HCT116 (cell line): ENCODE data around the gene STK32B. TPM values are rescaled to one million over a fixed set of nuclear protein-coding genes. Genes with fewer than 3 reads are reported as not detected.

ENCODE experiments used
- ATAC-seq: fragments of 200-7000 bp; cut with Tn5 transposase; 2 replicates; pipeline ENCODE4 v1.9.1; 2020; ENCODE audit warnings: mild to moderate bottlenecking, moderate library complexity
- BruUV-seq: library from RNA; stranded (reverse); fragments of 400-500 nt; replicated peaks from 2 replicates; lab custom pipeline; 2021; lab: Mats Ljungman, UMichigan
- CTCF ChIA-PET: fragments of 300-600 bp; sonication (Branson Sonifier 250); formaldehyde crosslinking; loops from one replicate; lab custom pipeline; 2021; ENCODE audit warnings: antibody characterized with exemption; lab: Charles Lee
- POLR2A ChIA-PET: fragments of 300-600, 350-600 bp; sonication (Branson Sonifier 250); formaldehyde crosslinking; loops from one replicate; lab custom pipeline; 2021; ENCODE audit warnings: antibody characterized with exemption; lab: Charles Lee
- RAD21 ChIA-PET, 2 experiments: fragments of 300-600 bp; sonication (Branson Sonifier 250); formaldehyde crosslinking; loops; one replicate each; lab custom pipeline; 2023; ENCODE audit warnings: low total read pairs in 2 of 2; ENCODE audit not compliant: uncharacterized antibody in 2 of 2, unreplicated experiment in 2 of 2, low non-redundant PET in 1 of 2; lab: Charles Lee
- DNase-seq: peaks from one replicate; pipeline ENCODE4 v3.0.0-alpha.2; 2010; ENCODE audit warnings: low read depth, low spot score
- H2AFZ ChIP-seq: fragments of 200-600 bp; shearing (Covaris generic), sonication (generic); 2 replicates; pipeline ENCODE4 v1.6.1; 2017; ENCODE audit warnings: low read depth, mixed run types, mixed read lengths, antibody characterized with exemption, low read length; ENCODE audit not compliant: poor library complexity, severe bottlenecking
- H3K27ac ChIP-seq: 2 replicates; pipeline ENCODE4 v1.5.1; 2012; ENCODE audit warnings: low read depth, low read length
- H3K27me3 ChIP-seq: fragments of 200-600 bp; sonication (generic); 2 replicates; pipeline ENCODE4 v1.6.1; 2016; ENCODE audit warnings: mixed run types, low read length, mixed read lengths; ENCODE audit not compliant: insufficient read depth
- H3K36me3 ChIP-seq, 2 experiments: fragments of 200-500 bp in 1 of 2; fragments of 200-600 bp in 1 of 2; sonication (Bioruptor generic) in 1 of 2; sonication (generic) in 1 of 2; 2 replicates each; pipeline versions ENCODE4 v1.5.1 to v1.6.1; 2014 to 2016; ENCODE audit warnings: low read length in 2 of 2, inconsistent platforms in 1 of 2, mixed read lengths in 1 of 2, mixed run types in 1 of 2; ENCODE audit not compliant: insufficient read depth in 2 of 2, control insufficient read depth in 1 of 2
- H3K4me1 ChIP-seq, 2 experiments: fragments of 200-600 bp in 1 of 2; sonication (generic) in 1 of 2; 2 replicates each; pipeline versions ENCODE4 v1.5.1 to v1.6.1; 2012 to 2017; ENCODE audit warnings: low read length in 2 of 2, inconsistent platforms in 1 of 2, mild to moderate bottlenecking in 1 of 2, mixed read lengths in 1 of 2, mixed run types in 1 of 2, moderate library complexity in 1 of 2; ENCODE audit not compliant: insufficient read depth in 2 of 2, control insufficient read depth in 1 of 2
- H3K4me2 ChIP-seq: fragments of 200-600 bp; sonication (generic); 2 replicates; pipeline ENCODE4 v1.6.1; 2017; ENCODE audit warnings: mixed run types, low read length, mixed read lengths
- H3K4me3 ChIP-seq, 2 experiments: fragments of 200-600 bp in 1 of 2; sonication (generic) in 1 of 2; replicated peaks in 1 of 2; 2 replicates each; pipeline ENCODE4 v1.5.1; 2011 to 2016; ENCODE audit warnings: low read length in 2 of 2, control low read depth in 1 of 2, low read depth in 1 of 2, mild to moderate bottlenecking in 1 of 2, mixed read lengths in 1 of 2, mixed run types in 1 of 2
- H3K79me2 ChIP-seq: fragments of 200-600 bp; sonication (generic); 2 replicates; pipeline ENCODE4 v1.6.1; 2017; ENCODE audit warnings: mild to moderate bottlenecking, mixed run types, low read length, moderate library complexity, mixed read lengths; ENCODE audit not compliant: insufficient read depth
- H3K9ac ChIP-seq: fragments of 200-600 bp; sonication (generic); 2 replicates; pipeline ENCODE4 v1.6.1; 2016; ENCODE audit warnings: low read length, mixed read lengths
- H3K9me2 ChIP-seq: fragments of 200-600 bp; sonication (generic), shearing (Covaris generic); 2 replicates; pipeline ENCODE4 v1.6.1; 2017; ENCODE audit warnings: mixed run types, mild to moderate bottlenecking, moderate library complexity; ENCODE audit not compliant: insufficient read depth
- H3K9me3 ChIP-seq, 2 experiments: fragments of 200-500 bp in 1 of 2; fragments of 200-600 bp in 1 of 2; sonication (Bioruptor generic) in 1 of 2; sonication (generic) in 1 of 2; 2 replicates each; pipeline ENCODE4 v1.6.1; 2014 to 2017; ENCODE audit warnings: low read length in 2 of 2, mixed read lengths in 2 of 2, inconsistent platforms in 1 of 2, low read depth in 1 of 2, mild to moderate bottlenecking in 1 of 2, mixed run types in 1 of 2, moderate library complexity in 1 of 2; ENCODE audit not compliant: control insufficient read depth in 1 of 2, insufficient read depth in 1 of 2
- H4K20me1 ChIP-seq: fragments of 200-600 bp; sonication (generic), shearing (Covaris generic); 2 replicates; pipeline ENCODE4 v1.6.1; 2017; ENCODE audit warnings: mixed run types, mild to moderate bottlenecking, moderate library complexity; ENCODE audit not compliant: insufficient read depth
- CEBPB ChIP-seq: IDR thresholded peaks from 2 replicates; pipeline ENCODE4 v1.6.1; 2012; ENCODE audit warnings: low read depth
- RAD21 ChIP-seq: IDR thresholded peaks from 2 replicates; pipeline ENCODE4 v1.6.1; 2012; ENCODE audit warnings: low read depth, mild to moderate bottlenecking
- SP1 ChIP-seq: IDR thresholded peaks from 2 replicates; pipeline ENCODE4 v1.6.1; 2012; ENCODE audit warnings: low read depth
- ZFX ChIP-seq: fragments of 450-650 bp; IDR thresholded peaks from 2 replicates; pipeline ENCODE4 v1.6.1; 2017
- ZNF274 ChIP-seq: fragments of 200-500 bp; sonication (Bioruptor generic); IDR thresholded peaks from 2 replicates; pipeline ENCODE4 v1.6.1; 2014; ENCODE audit warnings: mild to moderate bottlenecking, low read depth, low read length, inconsistent platforms
- intact Hi-C: fragments of 100-400 bp; cut with micrococcal nuclease; formaldehyde crosslinking; loops from 2 replicates; pipeline ENCODE4 v1.10.0; 2022
- total RNA-seq: library from RNA; stranded (reverse); gene quantifications from one replicate; pipeline ENCODE4 v1.2.1, GENCODE V29; 2021; ENCODE audit not compliant: unreplicated experiment
- TF ChIP-seq, protein P1 (sequence below), 3 experiments: fragments of 200-600 bp in 1 of 3; sonication (generic) in 1 of 3; IDR thresholded peaks in 2 of 3; conservative IDR thresholded peaks in 1 of 3; 2 replicates each; pipeline ENCODE4 v1.5.1; 2012 to 2017; ENCODE audit warnings: low read depth in 2 of 3, low read length in 2 of 3, antibody characterized with exemption in 1 of 3, borderline replicate concordance in 1 of 3, control low read depth in 1 of 3, mild to moderate bottlenecking in 1 of 3, mixed read lengths in 1 of 3, mixed run types in 1 of 3, moderate library complexity in 1 of 3; ENCODE audit not compliant: insufficient read depth in 1 of 3
- TF ChIP-seq, protein P2 (sequence below): IDR thresholded peaks from 2 replicates; pipeline ENCODE4 v1.6.1; 2012; ENCODE audit warnings: low read depth
- TF ChIP-seq, protein P3 (sequence below): IDR thresholded peaks from 2 replicates; pipeline ENCODE4 v1.6.1; 2011; ENCODE audit warnings: mild to moderate bottlenecking, low read length, moderate library complexity; ENCODE audit not compliant: insufficient replicate concordance; ENCODE audit errors: extremely low read depth

STK32B gene
- total RNA-seq, 1 experiment from 2014 or later, result not detected

DNA sequence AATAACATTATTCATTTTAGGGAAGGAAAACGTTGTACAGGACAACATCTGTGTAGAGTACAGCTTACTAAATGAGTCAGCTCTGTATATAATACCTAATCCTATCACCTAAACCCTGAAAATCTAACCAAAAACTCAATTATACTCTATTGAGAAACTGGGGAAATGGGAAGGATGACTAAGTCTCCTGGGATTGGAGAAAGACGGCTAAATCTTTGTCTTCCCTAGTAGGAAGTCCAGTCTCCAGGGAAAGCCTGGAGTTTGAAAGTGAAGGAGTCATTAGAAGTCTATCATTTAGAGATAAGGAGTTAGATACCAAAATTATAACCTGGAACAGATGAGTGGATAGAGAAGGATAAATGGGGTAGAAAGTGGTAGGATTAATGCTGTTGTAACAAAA, 286.5 kb downstream of the STK32B start:
- H3K9me2 ChIP-seq, result no peaks in the 10 kb centered on the region
- no peaks in the 10 kb centered on the region for H3K36me3 ChIP-seq
- H3K27me3 ChIP-seq, result peaks cover 15% of the 10 kb centered on the region
- H3K27ac ChIP-seq, result no peak overlapping the region
- H3K4me1 ChIP-seq, result no peaks in the 10 kb centered on the region
- no peaks in the 10 kb centered on the region for H3K79me2 ChIP-seq
- no peak overlapping the region for H3K9ac ChIP-seq
- H3K4me3 ChIP-seq, result no peak overlapping the region
- no peaks in the 10 kb centered on the region for H4K20me1 ChIP-seq
- no peak for ATAC-seq
- no peaks in the 10 kb centered on the region for H3K9me3 ChIP-seq
- intact Hi-C loops, result no loop called here
- DNase-seq, result no peak
- no TSS peak for BruUV-seq
- ChIA-PET POLR2A (no interaction called here), CTCF (no interaction called here), RAD21 (no interaction called here)
- no peak overlapping the region for H3K4me2 ChIP-seq
- no peak overlapping the region for H2AFZ ChIP-seq
- TF ChIP-seq, protein P1, sequence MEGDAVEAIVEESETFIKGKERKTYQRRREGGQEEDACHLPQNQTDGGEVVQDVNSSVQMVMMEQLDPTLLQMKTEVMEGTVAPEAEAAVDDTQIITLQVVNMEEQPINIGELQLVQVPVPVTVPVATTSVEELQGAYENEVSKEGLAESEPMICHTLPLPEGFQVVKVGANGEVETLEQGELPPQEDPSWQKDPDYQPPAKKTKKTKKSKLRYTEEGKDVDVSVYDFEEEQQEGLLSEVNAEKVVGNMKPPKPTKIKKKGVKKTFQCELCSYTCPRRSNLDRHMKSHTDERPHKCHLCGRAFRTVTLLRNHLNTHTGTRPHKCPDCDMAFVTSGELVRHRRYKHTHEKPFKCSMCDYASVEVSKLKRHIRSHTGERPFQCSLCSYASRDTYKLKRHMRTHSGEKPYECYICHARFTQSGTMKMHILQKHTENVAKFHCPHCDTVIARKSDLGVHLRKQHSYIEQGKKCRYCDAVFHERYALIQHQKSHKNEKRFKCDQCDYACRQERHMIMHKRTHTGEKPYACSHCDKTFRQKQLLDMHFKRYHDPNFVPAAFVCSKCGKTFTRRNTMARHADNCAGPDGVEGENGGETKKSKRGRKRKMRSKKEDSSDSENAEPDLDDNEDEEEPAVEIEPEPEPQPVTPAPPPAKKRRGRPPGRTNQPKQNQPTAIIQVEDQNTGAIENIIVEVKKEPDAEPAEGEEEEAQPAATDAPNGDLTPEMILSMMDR (IDR thresholded peaks at IDR 0.05 in 2 of 3, conservative IDR thresholded peaks at IDR 0.05 in 1 of 3; ENCODE audit: borderline replicate concordance in 1 of 3, insufficient read depth in 1 of 3, low read depth in 2 of 3, low read length in 2 of 3), result no peak
- TF ChIP-seq ZFX, result no peak
- TF ChIP-seq ZNF274, result no peak
- TF ChIP-seq CEBPB, result no peak
- no peak for TF ChIP-seq RAD21
- TF ChIP-seq, protein P2, sequence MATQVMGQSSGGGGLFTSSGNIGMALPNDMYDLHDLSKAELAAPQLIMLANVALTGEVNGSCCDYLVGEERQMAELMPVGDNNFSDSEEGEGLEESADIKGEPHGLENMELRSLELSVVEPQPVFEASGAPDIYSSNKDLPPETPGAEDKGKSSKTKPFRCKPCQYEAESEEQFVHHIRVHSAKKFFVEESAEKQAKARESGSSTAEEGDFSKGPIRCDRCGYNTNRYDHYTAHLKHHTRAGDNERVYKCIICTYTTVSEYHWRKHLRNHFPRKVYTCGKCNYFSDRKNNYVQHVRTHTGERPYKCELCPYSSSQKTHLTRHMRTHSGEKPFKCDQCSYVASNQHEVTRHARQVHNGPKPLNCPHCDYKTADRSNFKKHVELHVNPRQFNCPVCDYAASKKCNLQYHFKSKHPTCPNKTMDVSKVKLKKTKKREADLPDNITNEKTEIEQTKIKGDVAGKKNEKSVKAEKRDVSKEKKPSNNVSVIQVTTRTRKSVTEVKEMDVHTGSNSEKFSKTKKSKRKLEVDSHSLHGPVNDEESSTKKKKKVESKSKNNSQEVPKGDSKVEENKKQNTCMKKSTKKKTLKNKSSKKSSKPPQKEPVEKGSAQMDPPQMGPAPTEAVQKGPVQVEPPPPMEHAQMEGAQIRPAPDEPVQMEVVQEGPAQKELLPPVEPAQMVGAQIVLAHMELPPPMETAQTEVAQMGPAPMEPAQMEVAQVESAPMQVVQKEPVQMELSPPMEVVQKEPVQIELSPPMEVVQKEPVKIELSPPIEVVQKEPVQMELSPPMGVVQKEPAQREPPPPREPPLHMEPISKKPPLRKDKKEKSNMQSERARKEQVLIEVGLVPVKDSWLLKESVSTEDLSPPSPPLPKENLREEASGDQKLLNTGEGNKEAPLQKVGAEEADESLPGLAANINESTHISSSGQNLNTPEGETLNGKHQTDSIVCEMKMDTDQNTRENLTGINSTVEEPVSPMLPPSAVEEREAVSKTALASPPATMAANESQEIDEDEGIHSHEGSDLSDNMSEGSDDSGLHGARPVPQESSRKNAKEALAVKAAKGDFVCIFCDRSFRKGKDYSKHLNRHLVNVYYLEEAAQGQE, result no peak
- TF ChIP-seq, protein P3, sequence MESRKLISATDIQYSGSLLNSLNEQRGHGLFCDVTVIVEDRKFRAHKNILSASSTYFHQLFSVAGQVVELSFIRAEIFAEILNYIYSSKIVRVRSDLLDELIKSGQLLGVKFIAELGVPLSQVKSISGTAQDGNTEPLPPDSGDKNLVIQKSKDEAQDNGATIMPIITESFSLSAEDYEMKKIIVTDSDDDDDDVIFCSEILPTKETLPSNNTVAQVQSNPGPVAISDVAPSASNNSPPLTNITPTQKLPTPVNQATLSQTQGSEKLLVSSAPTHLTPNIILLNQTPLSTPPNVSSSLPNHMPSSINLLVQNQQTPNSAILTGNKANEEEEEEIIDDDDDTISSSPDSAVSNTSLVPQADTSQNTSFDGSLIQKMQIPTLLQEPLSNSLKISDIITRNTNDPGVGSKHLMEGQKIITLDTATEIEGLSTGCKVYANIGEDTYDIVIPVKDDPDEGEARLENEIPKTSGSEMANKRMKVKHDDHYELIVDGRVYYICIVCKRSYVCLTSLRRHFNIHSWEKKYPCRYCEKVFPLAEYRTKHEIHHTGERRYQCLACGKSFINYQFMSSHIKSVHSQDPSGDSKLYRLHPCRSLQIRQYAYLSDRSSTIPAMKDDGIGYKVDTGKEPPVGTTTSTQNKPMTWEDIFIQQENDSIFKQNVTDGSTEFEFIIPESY, result no peak
- TF ChIP-seq SP1, result no peak
